ENCODE data around the gene DHRS4L2.

Gene DHRS4L2

GRCh38 chr14:24052656-24053547, 64.2 kb downstream of the DHRS4L2 start:
- Histone ChIP-seq H3K27ac (ENCODE audit: low read depth, low read length) (no peak overlapping the region), H3K4me1 (ENCODE audit: control insufficient read depth in 5 of 5, insufficient read depth in 5 of 5, low read length in 5 of 5) (peaks cover 0 to 22% (median 17%) of the 10 kb centered on the region in 5 donors), H3K27me3 (ENCODE audit: control insufficient read depth in 5 of 5, insufficient read depth in 4 of 5, low read length in 5 of 5) (peaks cover 0 to 10% (median 3%) of the 10 kb centered on the region in 5 donors), H3K4me3 (ENCODE audit: low read depth in 1 of 5, low read length in 5 of 5) (peak overlapping the region in 3 of 5 donors; percentile 73 to 82 (median 78)), H3K9me3 (ENCODE audit: control insufficient read depth in 5 of 5, low read length in 5 of 5) (no peaks in the 10 kb centered on the region), H3K9ac (ENCODE audit: low read length in 5 of 5) (no peak overlapping the region), H3K36me3 (ENCODE audit: control insufficient read depth in 5 of 5, insufficient read depth in 5 of 5, low read length in 5 of 5) (no peaks in the 10 kb centered on the region)

DNA sequence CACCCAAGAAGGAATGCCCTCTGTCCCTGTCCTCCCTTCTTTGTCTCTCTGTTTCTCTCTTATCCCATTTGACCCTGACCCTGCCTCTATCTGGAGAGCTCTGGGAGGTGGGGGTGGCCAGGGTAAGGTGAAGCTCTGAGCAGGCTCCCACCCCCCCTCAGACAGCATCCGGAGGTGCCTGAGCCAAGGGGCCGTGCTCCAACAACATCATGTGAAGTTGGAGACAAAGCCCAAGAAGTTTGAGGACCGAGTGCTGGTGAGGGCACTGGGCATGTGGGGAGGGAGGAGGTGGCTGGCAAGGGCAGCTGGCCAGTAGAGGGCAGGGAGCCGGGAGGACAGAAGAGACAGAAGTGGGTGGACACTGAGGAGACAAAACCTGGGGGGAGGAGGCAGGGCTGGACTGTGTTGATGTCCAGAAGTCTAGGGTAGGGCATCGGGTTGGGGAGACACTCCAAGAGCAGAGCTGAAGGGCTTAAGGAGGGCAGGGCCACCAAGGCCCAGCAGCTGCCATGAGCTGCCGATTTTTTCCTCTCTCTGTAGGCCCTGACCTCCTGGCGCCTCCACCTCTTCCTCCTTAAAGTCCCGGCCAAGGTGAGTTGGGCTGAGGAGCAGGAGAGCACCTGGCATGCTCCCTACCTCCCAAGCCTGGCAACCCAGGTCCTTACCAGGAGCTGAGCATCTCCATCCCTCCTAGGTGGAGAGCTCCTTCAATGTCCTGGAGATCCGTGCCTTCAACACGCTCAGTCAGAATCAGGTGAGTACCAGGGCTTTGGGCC, 65.0 kb downstream of the DHRS4L2 start:
- Histone ChIP-seq H3K9ac (ENCODE audit: low read length in 5 of 5) (no peak overlapping the region), H3K4me1 (ENCODE audit: control insufficient read depth in 5 of 5, insufficient read depth in 5 of 5, low read length in 5 of 5) (peaks cover 0 to 20% (median 17%) of the 10 kb centered on the region in 5 donors), H3K27me3 (ENCODE audit: control insufficient read depth in 5 of 5, insufficient read depth in 4 of 5, low read length in 5 of 5) (peaks cover 0 to 10% (median 3%) of the 10 kb centered on the region in 5 donors), H3K9me3 (ENCODE audit: control insufficient read depth in 5 of 5, low read length in 5 of 5) (no peaks in the 10 kb centered on the region), H3K27ac (ENCODE audit: low read depth, low read length) (no peak overlapping the region), H3K4me3 (ENCODE audit: low read depth in 1 of 5, low read length in 5 of 5) (no peak overlapping the region), H3K36me3 (ENCODE audit: control insufficient read depth in 5 of 5, insufficient read depth in 5 of 5, low read length in 5 of 5) (no peaks in the 10 kb centered on the region)

DNA sequence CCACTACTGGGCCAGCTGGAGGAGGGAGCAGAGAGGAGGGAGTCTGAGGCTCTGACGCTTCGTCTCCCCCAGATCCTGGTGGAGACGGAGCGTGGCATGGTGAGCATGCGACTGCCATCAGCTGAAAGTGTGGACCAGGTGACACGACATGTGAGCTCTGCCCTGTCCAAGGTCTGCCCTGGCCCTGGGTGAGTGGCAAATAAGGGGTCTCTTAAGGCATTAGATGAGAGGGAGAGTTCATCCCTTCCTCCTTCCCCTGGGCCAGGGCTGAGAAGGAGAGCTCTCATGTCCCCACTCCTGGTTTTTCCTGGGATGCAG, 65.6 kb downstream of the DHRS4L2 start:
- Histone ChIP-seq H3K4me3 (ENCODE audit: low read depth in 1 of 5, low read length in 5 of 5) (no peak overlapping the region), H3K27ac (ENCODE audit: low read depth, low read length) (no peak overlapping the region), H3K9ac (ENCODE audit: low read length in 5 of 5) (no peak overlapping the region), H3K36me3 (ENCODE audit: control insufficient read depth in 5 of 5, insufficient read depth in 5 of 5, low read length in 5 of 5) (no peaks in the 10 kb centered on the region), H3K9me3 (ENCODE audit: control insufficient read depth in 5 of 5, low read length in 5 of 5) (no peaks in the 10 kb centered on the region), H3K27me3 (ENCODE audit: control insufficient read depth in 5 of 5, insufficient read depth in 4 of 5, low read length in 5 of 5) (peaks cover 0 to 10% (median 3%) of the 10 kb centered on the region in 5 donors), H3K4me1 (ENCODE audit: control insufficient read depth in 5 of 5, insufficient read depth in 5 of 5, low read length in 5 of 5) (peaks cover 0 to 19% (median 17%) of the 10 kb centered on the region in 5 donors)

- Histone ChIP-seq H3K27me3 (ENCODE audit: control insufficient read depth in 5 of 5, insufficient read depth in 4 of 5, low read length in 5 of 5) (peaks cover 0 to 10% (median 3%) of the 10 kb centered on the region in 5 donors), H3K9me3 (ENCODE audit: control insufficient read depth in 5 of 5, low read length in 5 of 5) (no peaks in the 10 kb centered on the region), H3K27ac (ENCODE audit: low read depth, low read length) (no peak overlapping the region), H3K4me1 (ENCODE audit: control insufficient read depth in 5 of 5, insufficient read depth in 5 of 5, low read length in 5 of 5) (peaks cover 0 to 19% (median 17%) of the 10 kb centered on the region in 5 donors), H3K36me3 (ENCODE audit: control insufficient read depth in 5 of 5, insufficient read depth in 5 of 5, low read length in 5 of 5) (no peaks in the 10 kb centered on the region), H3K4me3 (ENCODE audit: low read depth in 1 of 5, low read length in 5 of 5) (no peak overlapping the region), H3K9ac (ENCODE audit: low read length in 5 of 5) (no peak overlapping the region)
Measured at GRCh38 chr14:24054646-24055045, 65.9 kb downstream of the DHRS4L2 start.
